ENCODE data around the gene LMAN1L. TPM values are rescaled to one million over a fixed set of nuclear protein-coding genes. Genes with fewer than 3 reads are reported as not detected.

Gene LMAN1L
- total RNA-seq, 1 experiment from 2014 or later: not detected

DNA sequence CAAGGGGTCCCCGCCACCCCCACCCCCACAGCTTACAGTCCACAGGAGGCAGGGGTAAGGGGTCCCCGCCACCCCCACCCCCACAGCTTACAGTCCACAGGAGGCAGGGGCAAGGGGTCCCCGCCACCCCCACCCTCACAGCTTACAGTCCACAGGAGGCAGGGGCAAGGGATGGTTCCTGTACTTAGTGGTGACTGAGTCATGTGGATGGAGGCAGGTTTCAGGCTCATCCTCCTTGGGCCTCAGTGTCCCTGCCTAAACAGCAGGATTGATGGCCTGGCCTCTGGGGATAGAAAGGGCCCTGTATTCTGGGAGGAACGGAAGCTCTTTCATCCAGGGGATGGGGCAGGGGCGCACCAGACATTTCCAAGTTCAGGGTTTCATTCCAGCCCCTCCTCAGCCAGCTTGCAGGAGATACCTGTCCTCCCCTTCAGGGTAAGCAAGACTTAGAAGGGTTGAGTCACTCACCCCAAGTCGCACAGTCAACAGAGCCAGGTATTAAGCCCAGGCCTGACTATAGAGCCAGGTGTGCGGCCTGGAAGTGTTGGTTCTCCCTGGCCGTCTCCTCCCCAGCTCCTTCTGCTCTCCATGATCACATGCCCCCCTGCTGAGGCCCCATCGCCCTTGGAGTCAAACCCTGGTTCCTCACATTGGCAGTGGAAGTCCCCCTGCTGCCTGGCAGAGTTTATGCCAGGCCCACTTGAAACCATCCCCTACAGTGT is 18.2 kb upstream of the LMAN1L start:
- no peak for DNase-seq (ENCODE audit: low spot score)

DNA sequence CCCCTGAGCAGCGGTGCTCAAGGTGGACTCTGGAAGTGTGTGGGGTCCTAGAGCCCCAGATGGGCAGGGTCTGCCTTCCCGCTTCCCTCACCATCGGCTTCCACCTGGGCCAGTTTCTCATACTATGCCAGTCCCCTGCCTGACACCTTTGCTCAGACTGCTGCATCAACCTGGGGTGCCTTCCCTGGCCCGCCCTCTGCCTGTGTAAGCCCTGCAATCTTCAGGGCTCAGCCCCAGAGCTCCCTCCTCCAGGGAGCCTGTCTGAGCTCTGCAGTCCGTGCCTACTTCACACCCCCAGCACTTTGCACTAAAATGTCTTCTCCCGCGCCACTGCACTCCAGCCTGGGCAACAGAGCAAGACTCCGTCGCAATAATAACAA is 17.7 kb upstream of the LMAN1L start:
- DNase-seq (ENCODE audit: low spot score): no peak

DNA sequence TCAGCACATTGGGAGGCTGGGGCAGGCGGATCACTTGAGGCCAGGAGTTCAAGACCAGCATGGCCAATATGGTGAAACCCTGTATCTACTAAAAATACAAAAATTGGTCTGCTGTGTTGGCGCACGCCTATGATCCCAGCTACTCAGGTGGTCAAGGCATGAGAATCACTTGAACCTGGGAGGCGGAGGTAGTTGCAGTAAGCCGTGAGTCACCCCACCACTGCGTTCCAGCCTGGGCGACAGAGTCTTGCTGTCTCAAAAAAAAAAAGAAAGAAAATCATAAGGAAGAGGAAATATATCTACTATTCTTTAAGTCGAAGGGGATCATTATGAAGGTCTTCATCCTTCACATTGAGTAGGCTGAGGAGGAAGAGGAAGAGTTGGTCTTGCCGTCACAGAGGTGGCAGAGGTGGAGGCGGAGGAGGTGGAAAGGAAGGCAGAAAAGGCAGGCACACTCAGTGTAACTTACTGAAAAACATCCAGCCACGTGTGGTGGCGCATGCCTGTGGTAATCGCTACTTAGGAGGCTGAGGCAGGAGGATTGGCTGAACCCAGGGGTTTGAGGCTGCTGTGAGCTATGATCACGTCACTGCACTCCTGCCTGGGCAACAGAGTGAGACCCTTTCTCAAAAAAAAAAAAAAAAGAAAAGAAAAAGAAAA is 16.5 kb upstream of the LMAN1L start:
- DNase-seq (ENCODE audit: low spot score): no peak

GRCh38 chr15:74798388-74799254 is 14.0 kb upstream of the LMAN1L start:
- no peak for DNase-seq (ENCODE audit: low spot score)

GRCh38 chr15:74799255-74799855 is 13.3 kb upstream of the LMAN1L start:
- no peak for DNase-seq (ENCODE audit: low spot score)

DNA sequence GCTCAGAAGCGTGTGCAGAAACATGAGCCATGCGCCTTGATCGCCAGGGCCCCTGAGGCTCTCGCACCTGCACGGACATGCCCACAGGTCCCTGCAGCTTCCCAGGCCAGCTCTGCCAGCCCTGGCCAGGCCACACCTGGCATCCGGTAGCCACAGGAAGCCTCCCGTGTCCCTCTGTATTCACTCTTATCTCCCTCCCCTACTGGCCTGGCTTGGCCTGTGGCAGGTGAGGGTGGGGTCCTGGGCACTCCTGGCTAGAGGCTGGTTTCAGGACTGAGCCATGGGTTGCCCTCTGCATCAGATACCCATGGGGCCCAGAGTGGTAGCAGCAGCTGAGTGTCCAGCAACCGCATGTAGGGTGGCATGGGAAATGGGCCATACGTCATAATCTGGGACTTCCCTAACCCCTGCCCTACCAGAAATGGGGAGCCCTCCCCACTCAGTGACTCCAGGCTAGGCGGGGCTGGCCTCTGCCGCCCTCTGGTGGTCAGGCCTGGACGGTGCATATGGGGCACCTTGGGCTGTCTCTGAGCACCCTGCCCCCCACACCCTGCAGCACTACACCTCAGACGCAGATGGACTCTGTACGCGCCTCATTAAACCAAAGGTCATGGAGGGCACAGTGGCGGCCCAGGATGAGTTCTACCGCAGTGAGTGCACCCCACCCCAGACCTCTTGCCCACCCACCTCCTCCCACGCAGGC is 12.6 kb upstream of the LMAN1L start:
- peak; percentile 98 for DNase-seq (ENCODE audit: low spot score)

DNA sequence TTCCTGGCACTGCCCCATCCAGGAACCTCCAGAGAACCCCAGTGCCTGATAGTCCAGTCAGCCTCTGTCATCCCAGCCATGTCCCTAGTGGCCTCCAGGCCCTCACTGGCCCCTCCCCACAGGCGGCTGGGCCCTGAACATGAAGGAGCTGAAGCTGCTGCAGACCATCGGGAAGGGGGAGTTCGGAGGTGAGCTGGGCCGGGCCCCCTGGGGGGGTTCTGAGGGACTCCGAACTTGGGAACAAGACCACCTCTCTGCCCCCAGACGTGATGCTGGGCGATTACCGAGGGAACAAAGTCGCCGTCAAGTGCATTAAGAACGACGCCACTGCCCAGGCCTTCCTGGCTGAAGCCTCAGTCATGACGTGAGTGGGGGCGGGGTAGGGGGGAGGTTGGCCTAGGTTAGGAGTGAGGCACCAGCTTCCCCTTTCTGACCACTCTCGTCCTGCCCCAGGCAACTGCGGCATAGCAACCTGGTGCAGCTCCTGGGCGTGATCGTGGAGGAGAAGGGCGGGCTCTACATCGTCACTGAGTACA is 12.0 kb upstream of the LMAN1L start:
- DNase-seq (ENCODE audit: low spot score): no peak

DNA sequence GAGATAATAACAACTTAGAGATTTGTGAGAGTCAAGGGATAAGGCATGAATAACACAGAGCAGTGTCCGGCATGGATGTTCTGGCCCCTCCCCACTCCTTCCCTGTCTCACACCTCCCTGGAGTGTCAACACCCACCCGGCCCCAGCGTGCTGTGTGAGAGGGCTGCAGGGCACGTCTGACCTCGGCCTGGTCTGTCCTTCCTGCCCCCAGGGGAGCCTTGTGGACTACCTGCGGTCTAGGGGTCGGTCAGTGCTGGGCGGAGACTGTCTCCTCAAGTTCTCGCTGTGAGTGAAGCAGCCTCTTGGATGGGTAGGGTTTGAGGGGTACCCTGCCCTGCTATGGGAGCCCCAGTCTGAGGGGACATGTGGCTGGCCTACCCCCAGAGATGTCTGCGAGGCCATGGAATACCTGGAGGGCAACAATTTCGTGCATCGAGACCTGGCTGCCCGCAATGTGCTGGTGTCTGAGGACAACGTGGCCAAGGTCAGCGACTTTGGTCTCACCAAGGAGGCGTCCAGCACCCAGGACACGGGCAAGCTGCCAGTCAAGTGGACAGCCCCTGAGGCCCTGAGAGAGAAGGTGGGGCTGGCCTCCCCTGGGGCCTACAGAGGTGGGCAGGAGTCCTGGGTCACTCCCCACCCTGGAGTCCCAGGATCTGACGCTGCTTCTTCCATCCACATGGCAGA is 11.2 kb upstream of the LMAN1L start:
- no peak for DNase-seq (ENCODE audit: low spot score)

DNA sequence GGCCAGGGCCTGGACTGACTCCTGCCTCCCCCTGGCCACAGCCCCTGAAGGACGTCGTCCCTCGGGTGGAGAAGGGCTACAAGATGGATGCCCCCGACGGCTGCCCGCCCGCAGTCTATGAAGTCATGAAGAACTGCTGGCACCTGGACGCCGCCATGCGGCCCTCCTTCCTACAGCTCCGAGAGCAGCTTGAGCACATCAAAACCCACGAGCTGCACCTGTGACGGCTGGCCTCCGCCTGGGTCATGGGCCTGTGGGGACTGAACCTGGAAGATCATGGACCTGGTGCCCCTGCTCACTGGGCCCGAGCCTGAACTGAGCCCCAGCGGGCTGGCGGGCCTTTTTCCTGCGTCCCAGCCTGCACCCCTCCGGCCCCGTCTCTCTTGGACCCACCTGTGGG is 10.3 kb upstream of the LMAN1L start:
- no peak for DNase-seq (ENCODE audit: low spot score)

DNA sequence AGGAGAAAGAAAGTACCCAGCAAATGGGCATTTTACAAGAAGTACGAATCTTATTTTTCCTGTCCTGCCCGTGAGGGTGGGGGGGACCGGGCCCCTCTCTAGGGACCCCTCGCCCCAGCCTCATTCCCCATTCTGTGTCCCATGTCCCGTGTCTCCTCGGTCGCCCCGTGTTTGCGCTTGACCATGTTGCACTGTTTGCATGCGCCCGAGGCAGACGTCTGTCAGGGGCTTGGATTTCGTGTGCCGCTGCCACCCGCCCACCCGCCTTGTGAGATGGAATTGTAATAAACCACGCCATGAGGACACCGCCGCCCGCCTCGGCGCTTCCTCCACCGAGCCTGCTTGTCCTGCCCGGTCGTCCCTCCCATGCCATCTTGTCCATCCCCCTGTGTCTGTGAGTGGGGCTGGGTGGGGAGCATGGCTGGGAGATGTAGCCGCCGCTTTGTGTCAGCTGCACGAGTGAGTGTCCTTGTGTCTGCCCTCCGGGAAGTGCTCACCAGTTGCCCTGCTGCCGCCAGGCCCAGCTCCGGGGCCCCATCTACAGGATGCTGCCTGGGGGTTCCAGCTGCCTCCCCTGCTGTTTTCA is 9.7 kb upstream of the LMAN1L start:
- DNase-seq (ENCODE audit: low spot score): no peak

DNA sequence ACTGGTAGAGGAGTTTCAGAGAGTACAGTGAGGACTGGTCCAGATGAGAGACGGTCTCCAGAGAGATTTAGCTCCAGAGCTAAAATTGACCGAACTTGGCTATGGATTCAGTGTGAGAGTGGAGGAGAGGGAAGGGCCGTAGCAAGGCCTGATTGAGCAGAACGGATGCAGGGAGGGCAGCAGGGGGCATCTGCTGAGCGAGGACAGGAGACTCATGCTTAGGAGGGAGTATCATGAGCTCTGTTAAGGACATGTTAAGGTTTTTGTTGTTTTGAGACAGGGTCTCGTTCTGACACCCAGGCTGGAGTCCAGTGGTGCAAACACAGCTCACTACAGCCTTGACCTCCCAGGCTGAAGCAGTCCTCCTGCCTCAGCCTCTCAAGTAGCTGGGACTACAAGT is 7.7 kb upstream of the LMAN1L start:
- no peak for DNase-seq (ENCODE audit: low spot score)

GRCh38 chr15:74807282-74807681 is 5.4 kb upstream of the LMAN1L start:
- no peak for DNase-seq (ENCODE audit: low spot score)

DNA sequence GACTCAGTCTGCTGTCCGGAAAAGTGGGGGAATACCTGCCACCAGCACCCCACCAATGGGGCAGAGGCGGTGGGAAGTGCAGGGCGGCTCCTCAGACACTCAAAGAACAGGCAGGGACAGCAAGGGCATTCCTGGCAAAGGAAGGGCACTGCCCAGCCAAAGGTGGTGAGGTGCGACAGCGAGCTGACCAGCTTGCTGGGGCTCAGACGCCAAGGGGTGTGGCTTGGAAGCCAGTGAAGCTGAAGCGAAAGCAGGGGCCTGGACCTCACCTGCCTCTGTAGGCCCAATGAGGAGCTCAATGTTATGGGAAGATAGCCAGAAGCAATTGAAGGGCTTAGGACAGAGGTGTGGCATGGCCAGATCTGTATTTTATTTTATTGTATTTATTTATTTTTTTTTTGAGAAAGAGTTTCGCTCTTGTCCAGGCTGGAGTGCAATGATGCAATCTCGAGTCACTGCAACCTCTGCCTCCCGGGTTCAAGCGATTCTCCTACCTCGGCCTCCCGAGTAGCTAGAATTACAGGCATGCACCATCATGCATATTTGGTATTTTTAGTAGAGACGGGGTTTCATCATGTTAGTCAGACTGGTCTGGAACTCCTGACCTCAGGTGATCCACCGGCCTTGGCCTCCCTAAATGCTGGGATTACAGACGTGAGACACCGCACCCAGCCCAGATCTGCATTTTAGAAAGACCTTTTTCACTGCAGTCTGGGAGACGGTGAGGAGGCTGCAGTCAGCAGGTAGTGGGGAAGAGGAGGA is 4.4 kb upstream of the LMAN1L start:
- DNase-seq (ENCODE audit: low spot score): no peak

- DNase-seq (ENCODE audit: low spot score): peak; percentile 30
Observed at GRCh38 chr15:74808840-74809229, 3.8 kb upstream of the LMAN1L start.

DNA sequence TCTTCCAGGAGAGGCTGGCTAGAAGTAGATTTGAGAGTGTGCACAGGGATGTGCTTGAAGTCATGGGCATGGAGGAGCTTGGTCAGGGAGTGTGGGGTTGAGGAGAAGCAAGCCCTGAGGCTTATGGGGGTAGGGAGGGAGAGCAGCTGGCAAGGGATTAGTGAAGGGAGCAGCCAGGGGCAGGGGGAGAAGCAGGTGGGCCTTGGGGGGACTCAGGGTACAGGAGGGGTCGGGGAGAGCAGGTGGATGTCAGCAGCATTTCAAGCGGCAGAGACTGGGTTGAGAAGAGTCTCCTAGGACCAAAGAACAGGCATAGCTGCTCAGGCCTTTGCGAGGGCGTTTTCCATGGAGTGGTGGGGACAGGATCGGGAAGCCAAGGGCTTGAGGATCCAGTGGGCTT is 3.4 kb upstream of the LMAN1L start:
- DNase-seq (ENCODE audit: low spot score): no peak

DNA sequence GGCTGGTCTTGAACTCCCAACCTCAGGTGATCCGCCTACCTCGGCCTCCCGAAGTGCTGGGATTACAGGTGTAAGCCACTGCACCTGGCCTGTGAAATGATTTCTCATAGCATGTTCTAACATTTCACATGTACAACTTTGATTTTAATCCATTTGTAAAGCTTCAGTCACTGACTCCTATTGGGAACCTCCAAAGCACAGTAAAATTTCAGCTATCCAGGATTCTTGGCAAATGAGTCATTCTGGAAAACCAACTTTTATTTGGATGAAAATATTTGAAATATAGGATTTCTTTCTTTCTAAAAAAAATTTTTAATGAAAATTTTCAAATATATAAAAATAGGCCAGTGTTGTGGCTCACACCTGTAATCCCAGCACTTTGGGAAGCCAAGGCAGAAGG is 2.7 kb upstream of the LMAN1L start:
- DNase-seq (ENCODE audit: low spot score): no peak

GRCh38 chr15:74815121-74815934 is 2.7 kb downstream of the LMAN1L start:
- peak; percentile 74 for DNase-seq (ENCODE audit: low spot score)

GRCh38 chr15:74815961-74816360 is 3.3 kb downstream of the LMAN1L start:
- DNase-seq (ENCODE audit: low spot score): no peak

All from HT-29 (cell line).